PFSK-1 (cell line): ENCODE results near the gene IL21.

Experiments
- POLR2AphosphoS5 ChIP-seq: IDR thresholded peaks from 2 replicates; pipeline ENCODE4 v1.6.1; 2012; ENCODE audit warnings: low read depth, mild to moderate bottlenecking, control low read depth, low read length, moderate library complexity
- SIN3A ChIP-seq: IDR thresholded peaks from 2 replicates; pipeline ENCODE4 v1.6.1; 2012; ENCODE audit warnings: mild to moderate bottlenecking, low read length, moderate library complexity, borderline replicate concordance; ENCODE audit not compliant: insufficient read depth
- TAF1 ChIP-seq: IDR thresholded peaks from 2 replicates; pipeline ENCODE4 v1.6.1; 2012; ENCODE audit warnings: low read length, control low read depth, borderline replicate concordance; ENCODE audit not compliant: insufficient read depth
- TF ChIP-seq, protein P1 (sequence below), 2 experiments: IDR thresholded peaks; 2 replicates each; pipeline versions ENCODE4 v1.6.1 to v1.8.0; 2011 to 2012; ENCODE audit warnings: low read depth in 2 of 2, low read length in 2 of 2, control low read depth in 1 of 2, inconsistent platforms in 1 of 2, mild to moderate bottlenecking in 1 of 2, moderate library complexity in 1 of 2; ENCODE audit not compliant: insufficient read depth in 1 of 2

DNA sequence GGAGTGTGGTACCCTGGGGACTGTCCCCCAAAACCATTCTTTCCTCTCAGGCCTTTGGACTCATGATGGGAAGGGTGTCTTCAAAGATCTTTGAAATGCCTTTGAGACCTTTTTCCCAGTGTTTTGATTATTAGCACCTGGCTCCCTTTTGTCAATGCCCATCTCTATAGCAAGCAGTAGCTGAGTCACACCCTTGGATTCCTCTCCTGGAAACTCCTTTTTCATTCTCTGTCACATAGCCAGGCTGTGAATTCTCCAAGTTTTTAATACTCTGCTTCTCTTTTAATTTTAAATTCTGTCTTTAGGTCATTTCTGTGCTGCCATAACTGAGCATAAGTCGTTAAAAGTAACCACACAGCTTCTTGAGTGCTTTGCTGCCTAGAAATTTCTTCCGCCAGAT, 29.7 kb downstream of the IL21 start:
- TF ChIP-seq POLR2AphosphoS5 (no peak), SIN3A (no peak), TAF1 (no peak)
- TF ChIP-seq, protein P1, sequence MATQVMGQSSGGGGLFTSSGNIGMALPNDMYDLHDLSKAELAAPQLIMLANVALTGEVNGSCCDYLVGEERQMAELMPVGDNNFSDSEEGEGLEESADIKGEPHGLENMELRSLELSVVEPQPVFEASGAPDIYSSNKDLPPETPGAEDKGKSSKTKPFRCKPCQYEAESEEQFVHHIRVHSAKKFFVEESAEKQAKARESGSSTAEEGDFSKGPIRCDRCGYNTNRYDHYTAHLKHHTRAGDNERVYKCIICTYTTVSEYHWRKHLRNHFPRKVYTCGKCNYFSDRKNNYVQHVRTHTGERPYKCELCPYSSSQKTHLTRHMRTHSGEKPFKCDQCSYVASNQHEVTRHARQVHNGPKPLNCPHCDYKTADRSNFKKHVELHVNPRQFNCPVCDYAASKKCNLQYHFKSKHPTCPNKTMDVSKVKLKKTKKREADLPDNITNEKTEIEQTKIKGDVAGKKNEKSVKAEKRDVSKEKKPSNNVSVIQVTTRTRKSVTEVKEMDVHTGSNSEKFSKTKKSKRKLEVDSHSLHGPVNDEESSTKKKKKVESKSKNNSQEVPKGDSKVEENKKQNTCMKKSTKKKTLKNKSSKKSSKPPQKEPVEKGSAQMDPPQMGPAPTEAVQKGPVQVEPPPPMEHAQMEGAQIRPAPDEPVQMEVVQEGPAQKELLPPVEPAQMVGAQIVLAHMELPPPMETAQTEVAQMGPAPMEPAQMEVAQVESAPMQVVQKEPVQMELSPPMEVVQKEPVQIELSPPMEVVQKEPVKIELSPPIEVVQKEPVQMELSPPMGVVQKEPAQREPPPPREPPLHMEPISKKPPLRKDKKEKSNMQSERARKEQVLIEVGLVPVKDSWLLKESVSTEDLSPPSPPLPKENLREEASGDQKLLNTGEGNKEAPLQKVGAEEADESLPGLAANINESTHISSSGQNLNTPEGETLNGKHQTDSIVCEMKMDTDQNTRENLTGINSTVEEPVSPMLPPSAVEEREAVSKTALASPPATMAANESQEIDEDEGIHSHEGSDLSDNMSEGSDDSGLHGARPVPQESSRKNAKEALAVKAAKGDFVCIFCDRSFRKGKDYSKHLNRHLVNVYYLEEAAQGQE (IDR thresholded peaks at IDR 0.05; ENCODE audit: insufficient read depth in 1 of 2, low read depth in 2 of 2, low read length in 2 of 2): no peak
